PC-9 (cell line): ENCODE measurements around the gene DDRGK1.

Experiments
- CTCF ChIP-seq: fragments of 200-600 bp; sonication (generic); conservative IDR thresholded peaks from 2 replicates; pipeline ENCODE4 v1.6.1; 2017; ENCODE audit warnings: mixed run types, antibody characterized with exemption, mild to moderate bottlenecking, moderate library complexity
- EZH2 ChIP-seq: fragments of 200-600 bp; sonication (generic); IDR thresholded peaks from 2 replicates; pipeline ENCODE4 v1.8.0; 2017; ENCODE audit warnings: antibody characterized with exemption, low read depth

DNA sequence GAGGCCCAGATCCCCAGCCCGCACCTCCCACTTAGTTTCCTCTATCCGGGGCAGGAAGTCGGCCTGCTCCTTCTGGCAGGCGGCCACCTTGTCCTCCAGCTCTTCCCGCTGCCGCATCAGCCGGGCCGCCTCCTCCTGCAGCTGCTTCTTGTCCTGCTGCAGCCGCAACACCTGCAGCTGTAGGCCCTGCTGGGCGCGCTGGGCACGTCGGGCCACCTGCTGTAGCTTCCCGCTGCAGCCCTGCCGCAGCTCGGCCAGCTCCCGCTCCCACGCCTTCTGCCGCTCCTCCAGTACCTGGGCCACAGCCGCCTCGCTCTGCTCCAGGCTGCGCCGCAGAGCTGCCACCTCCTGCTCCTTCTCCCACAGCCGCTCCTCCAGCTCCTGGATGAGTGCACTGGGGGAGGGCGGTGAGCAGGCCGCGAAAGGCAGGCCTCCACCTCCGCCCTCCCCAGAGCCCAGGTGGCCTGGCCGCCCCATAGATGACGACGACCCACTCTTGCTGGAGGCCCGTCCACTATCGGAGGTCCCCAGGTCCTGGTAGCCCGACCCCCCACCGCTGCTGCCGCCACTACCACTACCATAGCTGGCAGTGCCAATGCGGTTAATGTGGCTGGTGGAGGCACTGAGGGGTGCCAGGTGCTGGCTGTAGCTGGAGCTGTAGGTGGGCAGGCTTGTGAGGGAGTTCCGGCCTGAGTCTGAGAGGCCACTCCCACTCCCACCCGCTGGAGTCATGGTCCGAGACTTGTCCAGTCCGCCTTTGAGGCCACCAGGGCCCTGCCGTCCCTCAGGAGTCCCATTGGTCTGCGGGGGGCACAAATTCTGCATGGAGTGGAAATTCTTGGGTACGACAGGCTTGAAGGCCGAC, 38.8 kb downstream of the DDRGK1 start:
- TF ChIP-seq CTCF = no peak
- TF ChIP-seq EZH2 = no peak
